NCI-H2196 treated with DMSO at 0.1 percent for 48 hours (cell line): ENCODE measurements around the gene A3GALT2.
A peak's percentile ranks its signal among the peaks of the same experiment; 100 is the strongest.

Experiments used
- DNase-seq: peaks from one replicate; lab custom pipeline; 2025; ENCODE audit not compliant: unreplicated experiment; lab: John Stamatoyannopoulos, UW

Gene A3GALT2

GRCh38 chr1:33272930-33273329 is 48.0 kb downstream of the A3GALT2 start:
- DNase-seq: no peak

- no peak for DNase-seq
These were observed 48.4 kb downstream of the A3GALT2 start for GRCh38 chr1:33272509-33272908.

DNA sequence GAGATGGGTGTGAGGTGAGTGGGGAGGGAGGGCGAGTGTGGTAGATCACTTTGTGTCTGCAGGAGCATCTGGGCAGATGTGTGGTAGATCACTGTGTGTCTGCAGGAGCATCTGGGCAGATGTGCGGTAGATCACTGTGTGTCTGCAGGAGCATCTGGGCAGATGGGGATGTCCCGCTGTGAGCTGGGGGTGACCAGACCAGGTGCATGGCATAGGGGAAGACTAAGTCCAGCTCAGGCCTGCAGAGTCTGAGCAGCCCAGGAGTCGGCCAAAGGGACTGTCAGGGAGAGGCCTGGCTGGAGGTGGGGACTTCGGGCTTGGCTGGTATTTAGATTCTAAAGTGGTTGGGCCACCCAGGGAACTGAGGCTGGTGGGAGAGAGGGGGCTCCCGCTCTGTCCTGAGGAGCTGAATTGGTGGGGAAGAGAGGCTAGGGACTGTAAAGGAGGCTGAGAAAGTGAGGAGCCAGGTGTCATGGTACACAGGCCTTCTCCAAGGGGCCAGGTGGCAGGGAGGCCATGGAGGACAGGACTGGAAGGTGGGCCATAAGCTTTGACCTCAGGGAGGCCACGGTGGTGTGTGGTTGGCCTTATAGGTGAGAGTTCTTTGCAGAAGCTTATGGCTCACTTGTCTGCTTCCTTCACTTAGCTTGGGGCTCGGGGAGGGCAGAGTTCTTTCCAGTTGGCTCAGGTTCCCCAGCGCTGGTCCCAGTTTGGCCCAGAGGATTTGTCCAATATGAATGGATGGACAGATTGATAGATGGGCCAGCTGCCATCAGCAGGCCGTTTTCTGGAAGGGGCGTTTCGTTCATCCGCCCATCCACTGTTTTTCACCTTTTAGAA is 49.0 kb downstream of the A3GALT2 start:
- no peak for DNase-seq

DNA sequence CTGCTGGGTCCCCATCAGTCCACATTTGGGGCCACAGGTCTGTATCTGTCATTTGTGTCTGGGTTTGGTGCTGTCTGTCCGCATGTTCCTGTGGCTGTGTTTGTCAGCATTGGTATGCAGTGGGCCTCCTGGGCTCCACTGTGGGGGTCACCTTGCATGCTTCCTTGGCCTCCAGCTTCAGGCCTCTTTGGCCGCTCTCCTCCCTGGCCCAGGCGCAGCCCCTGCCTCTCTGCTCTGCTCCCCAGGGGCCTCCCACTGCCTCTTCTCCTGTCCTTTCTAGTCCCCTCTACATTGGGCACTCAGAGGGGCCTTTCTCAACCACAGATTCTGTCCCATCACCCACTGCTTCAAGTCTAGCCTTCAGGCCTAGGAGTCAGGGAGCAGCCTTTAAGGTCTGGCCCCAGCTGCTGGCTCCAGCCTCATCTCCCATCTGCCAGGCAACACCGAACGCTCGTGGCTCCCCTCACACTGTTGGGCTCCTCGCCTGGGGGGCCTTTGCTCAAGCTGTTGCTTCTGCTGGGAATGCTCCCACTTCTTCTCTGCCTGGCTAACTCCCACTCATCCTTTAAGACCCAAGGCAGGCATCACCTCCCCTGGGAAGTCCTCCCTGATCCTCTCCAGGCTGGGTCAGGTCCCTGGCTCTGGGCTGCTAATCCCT is 50.0 kb downstream of the A3GALT2 start:
- DNase-seq: no peak

DNA sequence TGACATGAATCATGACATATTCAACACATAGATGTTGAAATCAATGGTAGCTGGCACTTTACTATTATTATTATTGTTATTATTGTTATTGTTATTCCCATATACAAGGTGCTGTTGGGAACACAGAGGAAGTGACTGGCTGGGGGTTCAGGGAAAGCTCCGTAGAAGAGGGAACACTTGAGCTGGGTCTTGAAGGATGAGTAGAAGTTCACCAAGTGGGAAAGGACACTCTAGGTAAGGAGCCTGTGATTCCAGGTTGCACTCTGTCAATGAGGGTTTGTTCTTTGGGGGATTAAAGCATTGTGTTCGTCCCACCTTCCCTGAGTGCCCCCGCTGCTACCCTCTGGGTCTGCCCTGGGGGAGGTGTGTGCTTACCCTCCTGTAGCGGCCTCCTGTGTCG is 50.5 kb downstream of the A3GALT2 start:
- no peak for DNase-seq

DNA sequence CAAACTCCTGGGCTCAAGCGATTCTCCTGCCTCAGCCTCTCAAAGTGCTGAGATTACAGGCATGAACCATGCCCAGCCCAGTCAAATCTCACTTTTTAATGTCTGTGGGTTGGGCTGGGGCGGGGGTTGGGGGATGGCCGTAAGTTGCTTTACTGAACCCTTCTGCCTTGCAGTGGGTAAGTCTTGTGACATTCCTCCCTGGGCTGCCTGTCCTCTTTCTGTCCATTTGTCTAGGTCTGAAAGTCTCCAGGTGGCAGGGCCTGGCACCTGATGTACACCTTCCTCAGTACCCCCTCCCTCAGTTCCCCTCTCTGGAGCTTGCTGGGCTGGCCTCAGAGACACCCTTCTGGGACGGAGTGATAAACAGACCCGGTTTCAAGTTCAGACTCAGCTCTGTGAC is 51.3 kb downstream of the A3GALT2 start:
- no peak for DNase-seq

GRCh38 chr1:33268927-33269610 is 51.8 kb downstream of the A3GALT2 start:
- DNase-seq: no peak

- DNase-seq: no peak
These were observed 52.4 kb downstream of the A3GALT2 start for GRCh38 chr1:33268457-33268856.

GRCh38 chr1:33267468-33268205 is 53.3 kb downstream of the A3GALT2 start:
- DNase-seq: no peak

GRCh38 chr1:33266766-33267165 is 54.1 kb downstream of the A3GALT2 start:
- DNase-seq: no peak

GRCh38 chr1:33265780-33266605 is 54.9 kb downstream of the A3GALT2 start:
- DNase-seq: no peak

GRCh38 chr1:33263890-33264504 is 56.9 kb downstream of the A3GALT2 start:
- no peak for DNase-seq

GRCh38 chr1:33261344-33261743 is 59.6 kb downstream of the A3GALT2 start:
- no peak for DNase-seq

DNA sequence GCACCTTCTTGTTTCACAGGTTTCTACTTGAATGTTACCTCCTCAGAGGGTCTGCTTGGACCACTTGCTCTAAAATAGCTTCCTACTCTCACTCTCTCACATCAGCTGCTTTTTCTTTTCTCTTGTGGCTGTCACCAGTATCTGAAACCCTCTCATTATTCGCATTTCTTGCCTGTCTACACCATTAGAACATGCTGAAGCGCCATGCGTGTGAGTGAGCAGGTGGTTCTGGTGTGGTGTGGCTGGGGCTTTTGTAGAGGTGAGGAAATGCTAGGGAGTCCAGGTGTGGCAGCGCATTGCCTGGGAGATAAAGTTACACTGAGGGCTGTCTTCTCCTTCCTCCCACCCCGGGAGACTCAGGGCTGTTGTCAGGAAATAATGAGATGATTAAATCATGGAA is 60.5 kb downstream of the A3GALT2 start:
- peak; percentile 50 for DNase-seq

DNA sequence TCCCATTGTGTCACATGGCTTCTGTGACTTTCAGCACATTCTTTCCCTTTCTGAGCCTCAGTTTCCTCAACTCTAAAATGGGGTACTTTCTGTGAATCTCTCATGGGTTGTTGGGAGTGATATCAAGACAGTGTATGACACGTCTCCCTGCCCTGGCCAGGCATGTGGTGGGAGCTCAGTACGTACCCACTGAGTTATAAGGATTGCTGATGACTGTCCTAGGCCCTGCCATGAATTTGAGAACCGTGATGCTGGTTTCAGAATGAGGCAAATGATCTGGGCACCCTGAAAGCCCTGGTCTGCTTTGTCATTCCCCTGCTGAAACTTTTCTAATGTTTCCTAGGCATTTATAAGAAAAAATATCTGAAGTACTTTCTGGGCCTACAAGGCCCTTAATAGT is 61.0 kb downstream of the A3GALT2 start:
- DNase-seq: no peak

GRCh38 chr1:33258788-33259274 is 62.1 kb downstream of the A3GALT2 start:
- DNase-seq: no peak

DNA sequence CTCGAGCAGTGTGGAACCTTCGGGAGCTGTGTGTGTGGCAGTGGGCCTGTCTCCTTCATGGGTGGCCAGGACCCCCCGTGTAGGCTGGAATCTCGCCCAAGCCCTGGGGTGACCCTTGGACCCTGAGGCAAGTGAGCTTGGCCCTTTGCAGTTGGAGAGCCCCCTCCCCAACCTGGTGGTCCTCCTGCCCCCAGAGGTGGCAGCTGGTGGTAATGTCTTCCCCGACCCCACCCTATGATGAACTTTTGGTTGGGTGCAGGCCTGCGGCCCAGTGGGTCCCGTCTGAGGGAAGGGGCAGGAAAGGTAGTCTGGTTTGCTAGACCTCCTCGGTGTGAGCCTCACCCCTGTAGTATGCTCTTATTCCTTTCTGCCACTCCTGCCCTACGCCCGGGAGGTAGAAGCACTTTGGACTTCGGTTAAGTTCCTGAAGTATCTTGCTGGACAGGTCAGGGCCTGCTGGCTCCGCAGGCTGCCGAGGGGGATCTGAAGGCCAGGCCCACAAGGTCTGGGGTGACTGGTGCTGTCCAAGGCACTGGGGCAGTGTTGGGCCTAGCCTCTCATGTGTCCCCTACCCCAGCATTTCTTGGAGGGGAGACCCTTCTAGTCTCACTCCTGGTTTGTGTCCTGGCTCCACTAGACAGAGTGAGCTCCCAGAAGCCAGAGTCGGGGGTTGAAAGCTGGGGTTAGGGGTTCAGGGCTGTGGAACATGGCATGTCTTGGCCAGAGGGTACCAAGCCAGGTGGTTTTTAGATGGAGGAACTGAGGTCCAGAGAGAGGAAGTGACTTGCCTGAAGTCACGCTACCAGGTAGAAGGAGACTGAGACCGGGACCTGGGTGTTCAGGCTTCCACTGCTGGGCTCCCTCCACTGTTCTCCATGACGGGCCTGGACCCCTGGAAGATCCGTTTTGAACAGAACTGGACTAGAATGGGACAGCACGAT is 62.9 kb downstream of the A3GALT2 start:
- no peak for DNase-seq

- DNase-seq: no peak
These were observed 63.6 kb downstream of the A3GALT2 start for GRCh38 chr1:33257207-33257771.
